GM12878 (cell line): Measurements from ENCODE around the gene ACTN2. TPM values are rescaled to one million over a fixed set of nuclear protein-coding genes. Genes with fewer than 3 reads are reported as not detected.
A peak's percentile ranks its signal among the peaks of the same experiment; 100 is the strongest.

Experiments
- CEBPB ChIP-seq, 2 experiments: fragments of 150-350 bp in 1 of 2; IDR thresholded peaks; 2 replicates each; pipeline ENCODE4 v1.6.1; 2012 to 2014; ENCODE audit warnings: low read depth in 2 of 2, low read length in 2 of 2, borderline replicate concordance in 1 of 2, inconsistent platforms in 1 of 2
- EGR1 ChIP-seq, 2 experiments: IDR thresholded peaks; 1 replicate in 1 of 2; 2 replicates in 1 of 2; pipeline ENCODE4 v1.6.1; 2011 to 2012; ENCODE audit warnings: low read depth in 2 of 2, low read length in 2 of 2, borderline replicate concordance in 1 of 2, mild to moderate bottlenecking in 1 of 2, moderate library complexity in 1 of 2
- EZH2 ChIP-seq: IDR thresholded peaks from 2 replicates; pipeline ENCODE4 v1.6.1; 2012; ENCODE audit warnings: low read depth, mild to moderate bottlenecking, control low read depth, inconsistent platforms, low read length, borderline replicate concordance; ENCODE audit not compliant: control insufficient read depth
- GATAD2B ChIP-seq: fragments of 450-650 bp; conservative IDR thresholded peaks from 2 replicates; pipeline ENCODE4 v1.6.1; 2017; ENCODE audit warnings: low read depth, mild to moderate bottlenecking, moderate library complexity
- HDAC6 ChIP-seq: fragments of 200-600 bp; sonication (generic); IDR thresholded peaks from one replicate; pipeline ENCODE4 v1.8.0; 2017; ENCODE audit warnings: antibody characterized with exemption; ENCODE audit not compliant: unreplicated experiment
- IKZF2 ChIP-seq, 2 experiments: fragments of 450-650 bp; IDR thresholded peaks; 2 replicates each; pipeline ENCODE4 v1.6.1; 2017; ENCODE audit warnings: mild to moderate bottlenecking in 2 of 2, moderate library complexity in 2 of 2
- MXI1 ChIP-seq: fragments of 150-350 bp; IDR thresholded peaks from 2 replicates; pipeline ENCODE4 v1.6.1; 2011; ENCODE audit warnings: low read depth, mild to moderate bottlenecking, inconsistent platforms, low read length, improper control_type of control experiment
- NBN ChIP-seq: fragments of 450-650 bp; IDR thresholded peaks from 2 replicates; pipeline ENCODE4 v1.6.1; 2016
- NFYB ChIP-seq: IDR thresholded peaks from 2 replicates; pipeline ENCODE4 v1.6.1; 2011; ENCODE audit warnings: low read depth, mild to moderate bottlenecking, low read length, improper control_type of control experiment, moderate library complexity; ENCODE audit not compliant: insufficient read depth
- PAX5 ChIP-seq: IDR thresholded peaks from 2 replicates; pipeline ENCODE4 v1.6.1; 2011; ENCODE audit warnings: low read depth, low read length, borderline replicate concordance
- POLR2A ChIP-seq: IDR thresholded peaks from 2 replicates; pipeline ENCODE4 v1.6.1; 2011; ENCODE audit warnings: low read depth, mild to moderate bottlenecking, low read length
- RBBP5 ChIP-seq: fragments of 200-600 bp; sonication (generic); conservative IDR thresholded peaks from 2 replicates; pipeline ENCODE4 v1.6.1; 2016
- SPI1 ChIP-seq: IDR thresholded peaks from 2 replicates; pipeline ENCODE4 v1.6.1; 2011; ENCODE audit warnings: low read depth, mild to moderate bottlenecking, low read length, moderate library complexity, borderline replicate concordance; ENCODE audit not compliant: insufficient read depth
- TBL1XR1 ChIP-seq: IDR thresholded peaks from 2 replicates; pipeline ENCODE4 v1.6.1; 2012; ENCODE audit warnings: low read depth, low read length, improper control_type of control experiment
- TCF3 ChIP-seq: IDR thresholded peaks from 2 replicates; pipeline ENCODE4 v1.6.1; 2012; ENCODE audit warnings: low read depth, mild to moderate bottlenecking, low read length, borderline replicate concordance; ENCODE audit not compliant: insufficient read depth
- ZNF217 ChIP-seq: fragments of 450-650 bp; IDR thresholded peaks from 2 replicates; pipeline ENCODE4 v1.6.1; 2017; ENCODE audit warnings: antibody characterized with exemption, mild to moderate bottlenecking
- ZNF274 ChIP-seq: IDR thresholded peaks from one replicate; pipeline ENCODE4 v1.8.0; 2011; ENCODE audit not compliant: insufficient read length, insufficient read depth
- polyA plus RNA-seq, 11 experiments: library from polyadenylated mRNA; depleted of rRNA in 4 of 11; unstranded in 6 of 11; stranded (reverse) in 5 of 11; fragments of >200 nt; fragmentation: Nextera tagmentation in 4 of 11; fragmentation: Illumina TruSeq in 1 of 11; extraction: Ambion mirVana in 4 of 11; extraction: Trizol in 1 of 11; gene quantifications; 1 replicate in 1 of 11; 2 replicates in 10 of 11; pipeline versions ENCODE4 v1.2.1 to v1.2.3, GENCODE V29; 2011 to 2016; ENCODE audit warnings: inconsistent platforms in 2 of 11, missing spikeins in 2 of 11, low read depth in 1 of 11
- total RNA-seq, 4 experiments: library from RNA; depleted of rRNA in 3 of 4; stranded (reverse); fragments of >200 nt in 3 of 4; fragmentation: Illumina TruSeq in 1 of 4; extraction: Trizol in 1 of 4; gene quantifications; 2 replicates each; pipeline versions ENCODE4 v1.2.1 to v1.2.3, GENCODE V29; 2013 to 2021
- TF ChIP-seq, protein P1 (sequence below): fragments of 450-650 bp; IDR thresholded peaks from 2 replicates; pipeline ENCODE4 v1.6.1; 2016; ENCODE audit warnings: mild to moderate bottlenecking, moderate library complexity, borderline replicate concordance
- TF ChIP-seq, protein P2 (sequence below): IDR thresholded peaks from 2 replicates; pipeline ENCODE4 v1.6.1; 2011; ENCODE audit warnings: borderline replicate concordance, low read depth, mild to moderate bottlenecking, moderate library complexity, low read length; ENCODE audit not compliant: insufficient read depth, poor library complexity, severe bottlenecking
- TF ChIP-seq, protein P3 (sequence below): IDR thresholded peaks from 2 replicates; pipeline ENCODE4 v1.6.1; 2011; ENCODE audit warnings: borderline replicate concordance, low read depth, mild to moderate bottlenecking, moderate library complexity, mixed read lengths, low read length; ENCODE audit not compliant: insufficient read depth; ENCODE audit errors: extremely low read length
- TF ChIP-seq, protein P4 (sequence below): IDR thresholded peaks from 2 replicates; pipeline ENCODE4 v1.6.1; 2011; ENCODE audit warnings: low read depth, mild to moderate bottlenecking, low read length, moderate library complexity, borderline replicate concordance; ENCODE audit errors: extremely low read depth
- TF ChIP-seq, protein P5 (sequence below): IDR thresholded peaks from 2 replicates; pipeline ENCODE4 v1.6.1; 2011; ENCODE audit warnings: low read depth, low read length, improper control_type of control experiment, borderline replicate concordance

ACTN2 gene
- total and polyA plus RNA-seq, 10 of the 15 experiments (the other 5 are each of a cell fraction or from before 2014, with no cell fraction given) = 0.10 TPM; not detected in 9

DNA sequence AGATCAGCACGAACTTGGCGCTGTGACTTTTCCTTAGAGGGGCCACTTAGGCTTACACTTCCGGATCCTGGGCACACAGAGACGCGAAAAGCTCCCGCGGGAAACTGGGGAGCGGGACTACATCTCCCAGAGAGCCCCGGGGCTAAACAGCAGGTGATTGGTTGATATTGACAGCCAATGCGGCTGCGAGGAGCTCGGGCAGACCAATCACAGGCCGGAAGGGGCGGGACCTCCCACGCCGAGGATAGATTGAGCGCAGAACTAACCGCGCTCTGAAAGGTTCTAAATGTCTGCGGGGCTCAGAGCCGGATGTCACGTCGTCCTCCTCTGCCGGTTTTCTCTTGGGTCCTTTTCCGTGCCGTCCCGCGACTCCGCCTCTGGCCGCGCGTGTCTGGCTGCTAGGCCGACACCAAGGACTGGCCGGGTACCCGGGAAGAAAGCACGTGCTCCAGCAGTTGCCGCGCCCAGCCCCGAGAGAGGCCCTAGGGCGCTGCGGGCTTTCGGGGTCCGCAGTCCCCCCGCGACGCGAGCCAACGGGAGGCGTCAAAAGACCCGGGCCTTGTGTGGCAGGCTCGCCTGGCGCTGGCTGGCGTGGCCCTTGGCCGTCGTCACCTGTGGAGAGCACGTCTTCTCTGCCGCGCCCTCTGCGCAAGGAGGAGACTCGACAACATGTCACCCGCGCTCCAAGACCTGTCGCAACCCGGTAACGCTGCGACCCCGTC, 108.9 kb downstream of the ACTN2 start, which contains the start of gene MTR (continued):
- TF ChIP-seq, protein P1, sequence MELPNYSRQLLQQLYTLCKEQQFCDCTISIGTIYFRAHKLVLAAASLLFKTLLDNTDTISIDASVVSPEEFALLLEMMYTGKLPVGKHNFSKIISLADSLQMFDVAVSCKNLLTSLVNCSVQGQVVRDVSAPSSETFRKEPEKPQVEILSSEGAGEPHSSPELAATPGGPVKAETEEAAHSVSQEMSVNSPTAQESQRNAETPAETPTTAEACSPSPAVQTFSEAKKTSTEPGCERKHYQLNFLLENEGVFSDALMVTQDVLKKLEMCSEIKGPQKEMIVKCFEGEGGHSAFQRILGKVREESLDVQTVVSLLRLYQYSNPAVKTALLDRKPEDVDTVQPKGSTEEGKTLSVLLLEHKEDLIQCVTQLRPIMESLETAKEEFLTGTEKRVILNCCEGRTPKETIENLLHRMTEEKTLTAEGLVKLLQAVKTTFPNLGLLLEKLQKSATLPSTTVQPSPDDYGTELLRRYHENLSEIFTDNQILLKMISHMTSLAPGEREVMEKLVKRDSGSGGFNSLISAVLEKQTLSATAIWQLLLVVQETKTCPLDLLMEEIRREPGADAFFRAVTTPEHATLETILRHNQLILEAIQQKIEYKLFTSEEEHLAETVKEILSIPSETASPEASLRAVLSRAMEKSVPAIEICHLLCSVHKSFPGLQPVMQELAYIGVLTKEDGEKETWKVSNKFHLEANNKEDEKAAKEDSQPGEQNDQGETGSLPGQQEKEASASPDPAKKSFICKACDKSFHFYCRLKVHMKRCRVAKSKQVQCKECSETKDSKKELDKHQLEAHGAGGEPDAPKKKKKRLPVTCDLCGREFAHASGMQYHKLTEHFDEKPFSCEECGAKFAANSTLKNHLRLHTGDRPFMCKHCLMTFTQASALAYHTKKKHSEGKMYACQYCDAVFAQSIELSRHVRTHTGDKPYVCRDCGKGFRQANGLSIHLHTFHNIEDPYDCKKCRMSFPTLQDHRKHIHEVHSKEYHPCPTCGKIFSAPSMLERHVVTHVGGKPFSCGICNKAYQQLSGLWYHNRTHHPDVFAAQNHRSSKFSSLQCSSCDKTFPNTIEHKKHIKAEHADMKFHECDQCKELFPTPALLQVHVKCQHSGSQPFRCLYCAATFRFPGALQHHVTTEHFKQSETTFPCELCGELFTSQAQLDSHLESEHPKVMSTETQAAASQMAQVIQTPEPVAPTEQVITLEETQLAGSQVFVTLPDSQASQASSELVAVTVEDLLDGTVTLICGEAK = peak; percentile 93
- TF ChIP-seq, protein P2, sequence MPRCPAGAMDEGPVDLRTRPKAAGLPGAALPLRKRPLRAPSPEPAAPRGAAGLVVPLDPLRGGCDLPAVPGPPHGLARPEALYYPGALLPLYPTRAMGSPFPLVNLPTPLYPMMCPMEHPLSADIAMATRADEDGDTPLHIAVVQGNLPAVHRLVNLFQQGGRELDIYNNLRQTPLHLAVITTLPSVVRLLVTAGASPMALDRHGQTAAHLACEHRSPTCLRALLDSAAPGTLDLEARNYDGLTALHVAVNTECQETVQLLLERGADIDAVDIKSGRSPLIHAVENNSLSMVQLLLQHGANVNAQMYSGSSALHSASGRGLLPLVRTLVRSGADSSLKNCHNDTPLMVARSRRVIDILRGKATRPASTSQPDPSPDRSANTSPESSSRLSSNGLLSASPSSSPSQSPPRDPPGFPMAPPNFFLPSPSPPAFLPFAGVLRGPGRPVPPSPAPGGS = no peak
- TF ChIP-seq, protein P3, sequence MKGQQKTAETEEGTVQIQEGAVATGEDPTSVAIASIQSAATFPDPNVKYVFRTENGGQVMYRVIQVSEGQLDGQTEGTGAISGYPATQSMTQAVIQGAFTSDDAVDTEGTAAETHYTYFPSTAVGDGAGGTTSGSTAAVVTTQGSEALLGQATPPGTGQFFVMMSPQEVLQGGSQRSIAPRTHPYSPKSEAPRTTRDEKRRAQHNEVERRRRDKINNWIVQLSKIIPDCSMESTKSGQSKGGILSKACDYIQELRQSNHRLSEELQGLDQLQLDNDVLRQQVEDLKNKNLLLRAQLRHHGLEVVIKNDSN = peak; percentile 46
- no peak for TF ChIP-seq ZNF217
- TF ChIP-seq, protein P4, sequence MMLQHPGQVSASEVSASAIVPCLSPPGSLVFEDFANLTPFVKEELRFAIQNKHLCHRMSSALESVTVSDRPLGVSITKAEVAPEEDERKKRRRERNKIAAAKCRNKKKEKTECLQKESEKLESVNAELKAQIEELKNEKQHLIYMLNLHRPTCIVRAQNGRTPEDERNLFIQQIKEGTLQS = no peak
- peak; percentile 69 for TF ChIP-seq HDAC6
- TF ChIP-seq PAX5 = 0 out of 2 replicates have a peak, but pooled peaks have one; percentile 25
- TF ChIP-seq SPI1 = no peak
- no peak for TF ChIP-seq RBBP5
- peak; percentile 91 for TF ChIP-seq MXI1
- TF ChIP-seq IKZF2 (IDR thresholded peaks at IDR 0.05) = peak in 1 of 2 experiments; percentile 43; a peak in 3 of 4 replicates
- no peak for TF ChIP-seq TCF3
- TF ChIP-seq TBL1XR1 = 0 out of 2 replicates have a peak, but pooled peaks have one; percentile 9
- no peak for TF ChIP-seq ZNF274
- TF ChIP-seq POLR2A = peak; percentile 90
- peak; percentile 98 for TF ChIP-seq NFYB
- no peak for TF ChIP-seq EGR1 (IDR thresholded peaks at IDR 0.05; ENCODE audit: borderline replicate concordance in 1 of 2, low read depth in 2 of 2, low read length in 2 of 2)
- TF ChIP-seq, protein P5, sequence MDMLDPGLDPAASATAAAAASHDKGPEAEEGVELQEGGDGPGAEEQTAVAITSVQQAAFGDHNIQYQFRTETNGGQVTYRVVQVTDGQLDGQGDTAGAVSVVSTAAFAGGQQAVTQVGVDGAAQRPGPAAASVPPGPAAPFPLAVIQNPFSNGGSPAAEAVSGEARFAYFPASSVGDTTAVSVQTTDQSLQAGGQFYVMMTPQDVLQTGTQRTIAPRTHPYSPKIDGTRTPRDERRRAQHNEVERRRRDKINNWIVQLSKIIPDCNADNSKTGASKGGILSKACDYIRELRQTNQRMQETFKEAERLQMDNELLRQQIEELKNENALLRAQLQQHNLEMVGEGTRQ = no peak
- no peak for TF ChIP-seq CEBPB (IDR thresholded peaks at IDR 0.05; ENCODE audit: borderline replicate concordance in 1 of 2, low read depth in 2 of 2, low read length in 2 of 2)
- no peak; the same call in 1 of the 2 replicates for TF ChIP-seq NBN
- TF ChIP-seq GATAD2B = peak; percentile 89
- no peak for TF ChIP-seq EZH2
